ENCODE data around the gene GABRG3. TPM values are rescaled to one million over a fixed set of nuclear protein-coding genes. Genes with fewer than 3 reads are reported as not detected.

The GABRG3 gene
- total and polyA plus RNA-seq, 2 experiments from 2014 or later: 0.10 to 1.4 TPM

GRCh38 chr15:27468151-27468591 lies 497.2 kb downstream of the GABRG3 start (continued):
- TF ChIP-seq CREB1 (CRISPR knock-in tag; IDR thresholded peaks at IDR 0.05; ENCODE audit: low read depth) (no peak), POLR2AphosphoS5 (IDR thresholded peaks at IDR 0.05; ENCODE audit: low read depth) (no peak), ZNF114 (CRISPR knock-in tag; IDR thresholded peaks at IDR 0.05) (no peak), NANOG (IDR thresholded peaks at IDR 0.05; ENCODE audit: borderline replicate concordance) (no peak)

- peaks cover 5% of the 10 kb centered on the region; the same call in 1 of the 3 replicates for H3K36me3 Mint-ChIP-seq (ENCODE audit: low read depth)
- no peaks in the 10 kb centered on the region for H3K27me3 ChIP-seq (ENCODE audit: insufficient read depth)
- peaks cover 7% of the 10 kb centered on the region for H3K9me3 Mint-ChIP-seq
- H3F3A ChIP-seq (replicated peaks; ENCODE audit: low read depth): no peaks in the 10 kb centered on the region
- no peaks in the 10 kb centered on the region for H3K4me1 ChIP-seq (ENCODE audit: insufficient read depth)
- H4K20me1 ChIP-seq (replicated peaks; ENCODE audit: insufficient read depth): no peaks in the 10 kb centered on the region
- H3K4me3 ChIP-seq: no peak overlapping the region
- H3K27ac Mint-ChIP-seq: no peak overlapping the region
- H3K9me2 ChIP-seq (ENCODE audit: insufficient read depth): peaks cover 19% of the 10 kb centered on the region
- no peak for DNase-seq (ENCODE audit: low spot score)
- no peaks in the 10 kb centered on the region for H3K4me1 Mint-ChIP-seq
- no peaks in the 10 kb centered on the region for H3K79me2 ChIP-seq (replicated peaks; ENCODE audit: insufficient read depth)
- TF ChIP-seq, protein P1, sequence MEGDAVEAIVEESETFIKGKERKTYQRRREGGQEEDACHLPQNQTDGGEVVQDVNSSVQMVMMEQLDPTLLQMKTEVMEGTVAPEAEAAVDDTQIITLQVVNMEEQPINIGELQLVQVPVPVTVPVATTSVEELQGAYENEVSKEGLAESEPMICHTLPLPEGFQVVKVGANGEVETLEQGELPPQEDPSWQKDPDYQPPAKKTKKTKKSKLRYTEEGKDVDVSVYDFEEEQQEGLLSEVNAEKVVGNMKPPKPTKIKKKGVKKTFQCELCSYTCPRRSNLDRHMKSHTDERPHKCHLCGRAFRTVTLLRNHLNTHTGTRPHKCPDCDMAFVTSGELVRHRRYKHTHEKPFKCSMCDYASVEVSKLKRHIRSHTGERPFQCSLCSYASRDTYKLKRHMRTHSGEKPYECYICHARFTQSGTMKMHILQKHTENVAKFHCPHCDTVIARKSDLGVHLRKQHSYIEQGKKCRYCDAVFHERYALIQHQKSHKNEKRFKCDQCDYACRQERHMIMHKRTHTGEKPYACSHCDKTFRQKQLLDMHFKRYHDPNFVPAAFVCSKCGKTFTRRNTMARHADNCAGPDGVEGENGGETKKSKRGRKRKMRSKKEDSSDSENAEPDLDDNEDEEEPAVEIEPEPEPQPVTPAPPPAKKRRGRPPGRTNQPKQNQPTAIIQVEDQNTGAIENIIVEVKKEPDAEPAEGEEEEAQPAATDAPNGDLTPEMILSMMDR (conservative IDR thresholded peaks at IDR 0.05; ENCODE audit: low read depth in 2 of 2): no peak
- no peak overlapping the region for H3K4me3 Mint-ChIP-seq
- H3K4me2 ChIP-seq: no peak overlapping the region
- no peak overlapping the region for H3K27ac ChIP-seq (ENCODE audit: low read depth)
- no peak overlapping the region for H2AFZ ChIP-seq
- no peaks in the 10 kb centered on the region for H3K27me3 Mint-ChIP-seq (ENCODE audit: insufficient read depth, low read depth, poor library complexity)
- no peaks in the 10 kb centered on the region for H3K36me3 ChIP-seq (ENCODE audit: insufficient read depth)
- ATAC-seq: no peak
These were observed 502.9 kb downstream of the GABRG3 start for GRCh38 chr15:27473845-27474244.

DNA sequence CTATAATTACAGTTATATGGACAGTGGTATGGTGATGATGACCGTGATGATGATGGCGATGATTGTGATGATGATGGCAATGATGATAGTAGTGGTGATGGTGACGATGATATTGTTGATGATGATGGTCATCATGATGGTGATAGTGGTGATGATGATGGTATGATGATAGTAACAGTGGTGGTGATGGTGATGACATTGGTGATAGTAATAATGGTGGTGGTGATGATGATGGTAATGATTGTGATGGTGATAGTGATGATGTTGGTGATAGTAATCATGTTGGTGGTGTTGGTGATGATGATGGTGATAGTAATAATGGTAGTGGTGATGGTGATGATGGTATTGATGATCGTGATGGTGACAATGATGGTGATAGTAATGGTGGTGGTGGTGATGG lies 504.4 kb downstream of the GABRG3 start:
- no peaks in the 10 kb centered on the region for H3K79me2 ChIP-seq (replicated peaks; ENCODE audit: insufficient read depth)
- DNase-seq (ENCODE audit: low spot score): no peak
- H3K27ac ChIP-seq (ENCODE audit: low read depth): no peak overlapping the region
- ATAC-seq: no peak
- Mint-ChIP-seq H3K36me3 (ENCODE audit: low read depth) (peaks cover 19% of the 10 kb centered on the region; the same call in 2 of the 3 replicates), H3K4me3 (no peak overlapping the region), H3K4me1 (no peaks in the 10 kb centered on the region), H3K9me3 (peaks cover 17% of the 10 kb centered on the region), H3K27me3 (ENCODE audit: insufficient read depth, low read depth, poor library complexity) (no peaks in the 10 kb centered on the region), H3K27ac (no peak overlapping the region)
- H3K9me2 ChIP-seq (ENCODE audit: insufficient read depth): peaks cover 23% of the 10 kb centered on the region
- H3K4me2 ChIP-seq: no peak overlapping the region
- H3K4me1 ChIP-seq (ENCODE audit: insufficient read depth): no peaks in the 10 kb centered on the region
- H3K36me3 ChIP-seq (ENCODE audit: insufficient read depth): no peaks in the 10 kb centered on the region
- H2AFZ ChIP-seq: no peak overlapping the region
- H4K20me1 ChIP-seq (replicated peaks; ENCODE audit: insufficient read depth): no peaks in the 10 kb centered on the region
- H3K27me3 ChIP-seq (ENCODE audit: insufficient read depth): no peaks in the 10 kb centered on the region
- no peaks in the 10 kb centered on the region for H3F3A ChIP-seq (replicated peaks; ENCODE audit: low read depth)
- no peak overlapping the region for H3K4me3 ChIP-seq
- no peak for TF ChIP-seq STAT1 (IDR thresholded peaks at IDR 0.05; ENCODE audit: unreplicated experiment)
- no peak for TF ChIP-seq ZNF331 (CRISPR knock-in tag; IDR thresholded peaks at IDR 0.05; ENCODE audit: low read depth)
- TF ChIP-seq EZH2phosphoT487 (IDR thresholded peaks at IDR 0.05; ENCODE audit: unreplicated experiment): no peak
- TF ChIP-seq ZNF462 (CRISPR knock-in tag; IDR thresholded peaks at IDR 0.05): no peak
- TF ChIP-seq, protein P2, sequence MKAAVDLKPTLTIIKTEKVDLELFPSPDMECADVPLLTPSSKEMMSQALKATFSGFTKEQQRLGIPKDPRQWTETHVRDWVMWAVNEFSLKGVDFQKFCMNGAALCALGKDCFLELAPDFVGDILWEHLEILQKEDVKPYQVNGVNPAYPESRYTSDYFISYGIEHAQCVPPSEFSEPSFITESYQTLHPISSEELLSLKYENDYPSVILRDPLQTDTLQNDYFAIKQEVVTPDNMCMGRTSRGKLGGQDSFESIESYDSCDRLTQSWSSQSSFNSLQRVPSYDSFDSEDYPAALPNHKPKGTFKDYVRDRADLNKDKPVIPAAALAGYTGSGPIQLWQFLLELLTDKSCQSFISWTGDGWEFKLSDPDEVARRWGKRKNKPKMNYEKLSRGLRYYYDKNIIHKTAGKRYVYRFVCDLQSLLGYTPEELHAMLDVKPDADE (IDR thresholded peaks at IDR 0.05): no peak
- TF ChIP-seq CREB1 (CRISPR knock-in tag; IDR thresholded peaks at IDR 0.05; ENCODE audit: low read depth): no peak
- no peak for TF ChIP-seq JUNB (IDR thresholded peaks at IDR 0.05; ENCODE audit: unreplicated experiment)

Data from GM23338 (cell line).